HG03457 (cell line): ENCODE measurements around the gene ELMO1.

Experiments used
- ATAC-seq: cut with Tn5 transposase; IDR thresholded peaks from one replicate; pipeline ENCODE4 v1.9.1; 2021; ENCODE audit warnings: moderate number of reproducible peaks; ENCODE audit not compliant: unreplicated experiment

The ELMO1 gene

GRCh38 chr7:37234334-37234733, 214.3 kb downstream of the ELMO1 start:
- no peak for ATAC-seq

- no peak for ATAC-seq
Measured at GRCh38 chr7:37231613-37232012, 217.1 kb downstream of the ELMO1 start.

- no peak for ATAC-seq
Measured at GRCh38 chr7:37230221-37230620, 218.4 kb downstream of the ELMO1 start.

GRCh38 chr7:37229381-37229780, 219.3 kb downstream of the ELMO1 start:
- no peak for ATAC-seq

GRCh38 chr7:37225285-37225969, 223.2 kb downstream of the ELMO1 start:
- no peak for ATAC-seq

- no peak for ATAC-seq
Measured at GRCh38 chr7:37224746-37225145, 223.9 kb downstream of the ELMO1 start.

GRCh38 chr7:37220664-37221063, 228.0 kb downstream of the ELMO1 start:
- ATAC-seq: no peak

- ATAC-seq: no peak
Measured at GRCh38 chr7:37218956-37219355, 229.7 kb downstream of the ELMO1 start.

- ATAC-seq: no peak
Measured at GRCh38 chr7:37216923-37217322, 231.7 kb downstream of the ELMO1 start.

GRCh38 chr7:37216156-37216852, 232.4 kb downstream of the ELMO1 start:
- no peak for ATAC-seq

GRCh38 chr7:37215290-37215923, 233.3 kb downstream of the ELMO1 start:
- no peak for ATAC-seq

GRCh38 chr7:37212556-37212955, 236.1 kb downstream of the ELMO1 start:
- ATAC-seq: no peak

- ATAC-seq: peak; percentile 50
Measured at GRCh38 chr7:37212051-37212450, 236.6 kb downstream of the ELMO1 start.

- ATAC-seq: no peak
Measured at GRCh38 chr7:37211097-37211880, 237.4 kb downstream of the ELMO1 start.

GRCh38 chr7:37209195-37209594, 239.5 kb downstream of the ELMO1 start:
- ATAC-seq: no peak

GRCh38 chr7:37208528-37208927, 240.1 kb downstream of the ELMO1 start:
- ATAC-seq: peak; percentile 59

- ATAC-seq: no peak
Measured at GRCh38 chr7:37206192-37206591, 242.5 kb downstream of the ELMO1 start.

- no peak for ATAC-seq
Measured at GRCh38 chr7:37205451-37205850, 243.2 kb downstream of the ELMO1 start.

GRCh38 chr7:37201876-37202198, 246.8 kb downstream of the ELMO1 start:
- no peak for ATAC-seq

GRCh38 chr7:37201003-37201875, 247.4 kb downstream of the ELMO1 start:
- no peak for ATAC-seq
